A673 (cell line): ENCODE measurements around the gene WDR3. TPM values are rescaled to one million over a fixed set of nuclear protein-coding genes. Genes with fewer than 3 reads are reported as not detected.
A peak's percentile ranks its signal among the peaks of the same experiment; 100 is the strongest.

Source experiments
- Bru-seq: library from RNA; stranded (reverse); fragments of 400-500 nt; gene quantifications from one replicate; lab custom pipeline; 2021; lab: Mats Ljungman, UMichigan
- BruChase-seq, 2 experiments: library from RNA; stranded (reverse); fragments of 400-500 nt; gene quantifications; one replicate each; lab custom pipeline; 2021; lab: Mats Ljungman, UMichigan
- BruUV-seq: library from RNA; stranded (reverse); fragments of 400-500 nt; replicated peaks from 2 replicates; lab custom pipeline; 2021; lab: Mats Ljungman, UMichigan
- CTCF ChIA-PET: fragments of 300-600 bp; sonication (Branson Sonifier 250); formaldehyde crosslinking; loops from one replicate; lab custom pipeline; 2022; ENCODE audit warnings: antibody characterized with exemption; lab: Charles Lee
- POLR2A ChIA-PET: fragments of 300-600 bp; sonication (Branson Sonifier 250); formaldehyde crosslinking; loops from one replicate; lab custom pipeline; 2022; ENCODE audit warnings: antibody characterized with exemption; ENCODE audit not compliant: low non-redundant PET; lab: Charles Lee
- DNase-seq: peaks from one replicate; pipeline ENCODE4 v3.0.0-alpha.2; 2015; ENCODE audit warnings: low spot score
- H3K27ac ChIP-seq: fragments of 200-600 bp; sonication (generic); 2 replicates; pipeline ENCODE4 v1.5.1; 2016; ENCODE audit warnings: mixed run types, low read depth, mild to moderate bottlenecking, mixed read lengths, antibody characterized with exemption, low read length; ENCODE audit not compliant: poor library complexity, severe bottlenecking
- H3K27me3 ChIP-seq: fragments of 200-600 bp; sonication (generic); replicated peaks from 2 replicates; pipeline ENCODE4 v1.6.1; 2017; ENCODE audit warnings: mixed run types, low read depth, mild to moderate bottlenecking, mixed read lengths, antibody characterized with exemption, low read length; ENCODE audit not compliant: insufficient read depth, poor library complexity
- H3K36me3 ChIP-seq: fragments of 200-600 bp; sonication (generic); 2 replicates; pipeline ENCODE4 v1.6.1; 2016; ENCODE audit warnings: mixed run types, mild to moderate bottlenecking, mixed read lengths, antibody characterized with exemption, low read length; ENCODE audit not compliant: insufficient read depth, poor library complexity, severe bottlenecking
- H3K4me1 ChIP-seq: fragments of 200-600 bp; sonication (generic); 2 replicates; pipeline ENCODE4 v1.6.1; 2017; ENCODE audit warnings: mixed run types, mild to moderate bottlenecking, mixed read lengths, antibody characterized with exemption, low read length; ENCODE audit not compliant: insufficient read depth, poor library complexity, severe bottlenecking
- H3K4me3 ChIP-seq: fragments of 200-600 bp; sonication (generic); 2 replicates; pipeline ENCODE4 v1.5.1; 2016; ENCODE audit warnings: low read depth, mixed run types, mild to moderate bottlenecking, mixed read lengths, low read length; ENCODE audit not compliant: poor library complexity, severe bottlenecking
- H3K9me3 ChIP-seq: fragments of 200-600 bp; sonication (generic); 2 replicates; pipeline ENCODE4 v1.6.1; 2016; ENCODE audit warnings: mixed run types, low read depth, mild to moderate bottlenecking, mixed read lengths, antibody characterized with exemption, low read length; ENCODE audit not compliant: poor library complexity, severe bottlenecking
- CTCF ChIP-seq: fragments of 300-800, 200-600 bp; sonication (generic); conservative IDR thresholded peaks from 2 replicates; pipeline ENCODE4 v1.5.1; 2017; ENCODE audit warnings: low read depth, mild to moderate bottlenecking, antibody characterized with exemption, low read length, moderate library complexity, mixed read lengths
- EZH2 ChIP-seq: fragments of 200-600 bp; sonication (generic); IDR thresholded peaks from 2 replicates; pipeline ENCODE4 v1.6.1; 2017; ENCODE audit warnings: borderline replicate concordance, low read depth, mild to moderate bottlenecking, mixed read lengths, antibody characterized with exemption, low read length; ENCODE audit not compliant: poor library complexity, severe bottlenecking
- intact Hi-C: fragments of 100-400 bp; cut with micrococcal nuclease; formaldehyde crosslinking; loops from one replicate; pipeline ENCODE4 v1.10.0; 2022; ENCODE audit not compliant: unreplicated experiment
- long read RNA-seq: library from polyadenylated mRNA; stranded (forward); transcript quantifications from one replicate; pipeline ENCODE4 v2.0.0, GENCODE V29; 2022
- total RNA-seq: library from RNA; stranded (reverse); gene quantifications from 2 replicates; pipeline ENCODE4 v1.2.3, GENCODE V29; 2021

WDR3 gene
- total RNA-seq: 57.4 and 70.1 TPM in 2 replicates
- percentile 86 among the genes with signal in this experiment for Bru-seq, nascent RNA
- BruChase-seq, experiment 1, labeled RNA remaining after a 2-hour chase: percentile 86 among the genes with signal in this experiment
- BruChase-seq, experiment 2, labeled RNA remaining after a 6-hour chase: percentile 89 among the genes with signal in this experiment
- long read RNA-seq, full-length matches to known transcripts: 102 of 177 reads
- long read RNA-seq, partial matches to known transcripts: 25 of 177 reads
- long read RNA-seq, other reads (novel, unspliced or antisense): 50 of 177 reads

GRCh38 chr1:117929343-117930172, at the start of gene WDR3, which contains the start of gene GDAP2:
TSS of gene WDR3 (plus strand) at chr1:117929739. CDS start at chr1:117933320, 3,581 bp downstream.
TSS of gene GDAP2 (minus strand) at chr1:117929621. CDS start at chr1:117920357, 9,264 bp downstream.
- no peaks in the 10 kb centered on the region for H3K27me3 ChIP-seq
- H3K27ac ChIP-seq: peak within 1 kb of the TSS; percentile 79
- peak; percentile 98 for DNase-seq
- peaks cover 10% of the 10 kb centered on the region for H3K36me3 ChIP-seq
- ChIA-PET POLR2A (no interaction called here), CTCF (interaction anchor here (0.6 kb wide), 1 partner anchor 85 kb away, joined by 3 read pairs; no protein-coding TSS in a partner anchor)
- peaks cover 16% of the 10 kb centered on the region for H3K4me1 ChIP-seq
- no TSS peak for BruUV-seq
- no peaks in the 10 kb centered on the region for H3K9me3 ChIP-seq
- TF ChIP-seq EZH2: no peak
- intact Hi-C loops: no loop called here
- H3K4me3 ChIP-seq: peak within 1 kb of the TSS; percentile 74

GRCh38 chr1:117883616-117884015, 45.9 kb upstream of the WDR3 start:
- no TSS peak for BruUV-seq
- TF ChIP-seq CTCF (no peak), EZH2 (no peak)
- Histone ChIP-seq H3K9me3 (no peaks in the 10 kb centered on the region), H3K36me3 (no peaks in the 10 kb centered on the region), H3K27me3 (no peaks in the 10 kb centered on the region), H3K4me3 (no peak overlapping the region), H3K27ac (no peak overlapping the region), H3K4me1 (no peaks in the 10 kb centered on the region)
- CTCF ChIA-PET: no interaction called here
- DNase-seq: no peak
- POLR2A ChIA-PET: no interaction called here
- intact Hi-C loops: no loop called here

- Histone ChIP-seq H3K4me1 (no peaks in the 10 kb centered on the region), H3K27ac (no peak overlapping the region), H3K27me3 (no peaks in the 10 kb centered on the region), H3K9me3 (no peaks in the 10 kb centered on the region), H3K4me3 (no peak overlapping the region), H3K36me3 (no peaks in the 10 kb centered on the region)
- CTCF ChIA-PET: no interaction called here
- no peak for TF ChIP-seq EZH2
- TF ChIP-seq CTCF: no peak
- DNase-seq: no peak
- intact Hi-C loops: no loop called here
- POLR2A ChIA-PET: no interaction called here
- no TSS peak for BruUV-seq
These were observed 43.3 kb upstream of the WDR3 start for GRCh38 chr1:117886101-117886795.
